ENCODE results near the gene PEDS1.
A peak's percentile ranks its signal among the peaks of the same experiment; 100 is the strongest.

The PEDS1 gene

DNA sequence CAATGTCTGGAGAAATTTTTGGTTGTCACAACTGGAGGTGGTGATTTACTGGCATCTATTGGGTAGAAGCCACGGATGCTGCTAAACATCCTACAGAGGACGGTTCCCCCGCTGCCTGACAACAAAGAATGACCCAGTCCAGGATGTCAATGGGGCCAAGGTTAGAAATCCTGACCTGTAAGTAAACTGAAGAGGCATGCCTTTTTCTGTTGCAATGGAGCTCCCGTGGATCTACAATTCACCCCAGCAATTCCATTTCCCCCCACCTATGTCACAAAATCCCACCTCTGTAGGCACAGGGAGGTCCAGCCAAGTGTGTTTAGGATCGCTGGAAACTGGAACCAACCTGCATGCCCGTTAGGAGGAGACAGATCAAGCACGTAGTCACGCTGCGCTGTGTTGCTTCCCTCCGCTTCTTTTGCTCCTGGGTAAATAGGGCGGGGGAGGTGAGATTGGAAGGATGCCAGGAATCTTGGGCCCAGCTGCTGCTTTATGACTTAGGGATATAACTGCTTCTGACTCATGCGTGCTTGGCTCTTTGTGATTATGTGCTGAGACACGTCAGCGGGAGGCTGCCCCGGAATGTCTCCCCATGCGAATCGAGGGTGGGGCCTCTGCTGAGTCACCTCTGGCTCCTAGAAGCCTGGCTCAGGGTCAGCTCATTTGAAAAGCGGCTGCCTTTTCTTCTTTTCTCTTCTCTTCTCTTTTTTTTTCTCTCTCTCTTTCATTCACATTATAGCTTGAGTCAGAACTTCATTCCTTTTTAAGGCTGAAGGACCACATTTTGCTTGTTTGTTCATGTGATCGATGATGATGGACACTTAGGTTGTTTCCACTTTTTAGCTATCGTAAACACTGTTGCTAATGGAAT is 12.4 kb upstream of the PEDS1 start (continued):
- TF ChIP-seq KLF16 (tag by site-specific recombination; IDR thresholded peaks at IDR 0.05): peak; percentile 88
- TF ChIP-seq ZNF211 (tag by site-specific recombination; IDR thresholded peaks at IDR 0.05; ENCODE audit: low read depth): no peak; the same call in 1 of the 2 replicates
- TF ChIP-seq ZNF202 (tag by site-specific recombination; IDR thresholded peaks at IDR 0.05; ENCODE audit: borderline replicate concordance): no peak
- TF ChIP-seq ZNF518A (tag by site-specific recombination; conservative IDR thresholded peaks at IDR 0.05; ENCODE audit: low read depth): peak; percentile 46; the same call in 1 of the 2 replicates
- no peak for TF ChIP-seq ZNF114 (tag by site-specific recombination; IDR thresholded peaks at IDR 0.05)
- no peak for TF ChIP-seq ZNF571 (tag by site-specific recombination; IDR thresholded peaks at IDR 0.05)
- TF ChIP-seq ZNF449 (tag by site-specific recombination; IDR thresholded peaks at IDR 0.05): peak; percentile 72; the same call in 1 of the 2 replicates
- no peak for TF ChIP-seq ZNF707 (tag by site-specific recombination; IDR thresholded peaks at IDR 0.05)
- TF ChIP-seq ZNF112 (tag by site-specific recombination; IDR thresholded peaks at IDR 0.05): no peak
- TF ChIP-seq ZNF23 (tag by site-specific recombination; IDR thresholded peaks at IDR 0.05; ENCODE audit: borderline replicate concordance): no peak
- TF ChIP-seq, protein P1, sequence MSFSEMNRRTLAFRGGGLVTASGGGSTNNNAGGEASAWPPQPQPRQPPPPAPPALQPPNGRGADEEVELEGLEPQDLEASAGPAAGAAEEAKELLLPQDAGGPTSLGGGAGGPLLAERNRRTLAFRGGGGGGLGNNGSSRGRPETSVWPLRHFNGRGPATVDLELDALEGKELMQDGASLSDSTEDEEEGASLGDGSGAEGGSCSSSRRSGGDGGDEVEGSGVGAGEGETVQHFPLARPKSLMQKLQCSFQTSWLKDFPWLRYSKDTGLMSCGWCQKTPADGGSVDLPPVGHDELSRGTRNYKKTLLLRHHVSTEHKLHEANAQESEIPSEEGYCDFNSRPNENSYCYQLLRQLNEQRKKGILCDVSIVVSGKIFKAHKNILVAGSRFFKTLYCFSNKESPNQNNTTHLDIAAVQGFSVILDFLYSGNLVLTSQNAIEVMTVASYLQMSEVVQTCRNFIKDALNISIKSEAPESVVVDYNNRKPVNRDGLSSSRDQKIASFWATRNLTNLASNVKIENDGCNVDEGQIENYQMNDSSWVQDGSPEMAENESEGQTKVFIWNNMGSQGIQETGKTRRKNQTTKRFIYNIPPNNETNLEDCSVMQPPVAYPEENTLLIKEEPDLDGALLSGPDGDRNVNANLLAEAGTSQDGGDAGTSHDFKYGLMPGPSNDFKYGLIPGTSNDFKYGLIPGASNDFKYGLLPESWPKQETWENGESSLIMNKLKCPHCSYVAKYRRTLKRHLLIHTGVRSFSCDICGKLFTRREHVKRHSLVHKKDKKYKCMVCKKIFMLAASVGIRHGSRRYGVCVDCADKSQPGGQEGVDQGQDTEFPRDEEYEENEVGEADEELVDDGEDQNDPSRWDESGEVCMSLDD (tag by site-specific recombination; IDR thresholded peaks at IDR 0.05): peak; percentile 96
- peak; percentile 99 for TF ChIP-seq KLF10 (tag by site-specific recombination; IDR thresholded peaks at IDR 0.05)
- peak; percentile 65; the same call in 1 of the 2 replicates for TF ChIP-seq ZBTB1 (tag by site-specific recombination; IDR thresholded peaks at IDR 0.05)
- TF ChIP-seq, protein P2, sequence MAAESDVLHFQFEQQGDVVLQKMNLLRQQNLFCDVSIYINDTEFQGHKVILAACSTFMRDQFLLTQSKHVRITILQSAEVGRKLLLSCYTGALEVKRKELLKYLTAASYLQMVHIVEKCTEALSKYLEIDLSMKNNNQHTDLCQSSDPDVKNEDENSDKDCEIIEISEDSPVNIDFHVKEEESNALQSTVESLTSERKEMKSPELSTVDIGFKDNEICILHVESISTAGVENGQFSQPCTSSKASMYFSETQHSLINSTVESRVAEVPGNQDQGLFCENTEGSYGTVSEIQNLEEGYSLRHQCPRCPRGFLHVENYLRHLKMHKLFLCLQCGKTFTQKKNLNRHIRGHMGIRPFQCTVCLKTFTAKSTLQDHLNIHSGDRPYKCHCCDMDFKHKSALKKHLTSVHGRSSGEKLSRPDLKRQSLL (tag by site-specific recombination; IDR thresholded peaks at IDR 0.05): peak; percentile 46; the same call in 1 of the 2 replicates
- TF ChIP-seq ZNF423 (tag by site-specific recombination; IDR thresholded peaks at IDR 0.05): 0 out of 2 replicates have a peak, but pooled peaks have one; percentile 59
- TF ChIP-seq SCRT1 (tag by site-specific recombination; IDR thresholded peaks at IDR 0.05; ENCODE audit: borderline replicate concordance): peak; percentile 55
- no peak for TF ChIP-seq ZNF549 (tag by site-specific recombination; IDR thresholded peaks at IDR 0.05)
- TF ChIP-seq TRIM28 (IDR thresholded peaks at IDR 0.05; ENCODE audit: borderline replicate concordance, low read length): peak; percentile 97
- TF ChIP-seq GLI2 (tag by site-specific recombination; IDR thresholded peaks at IDR 0.05; ENCODE audit: borderline replicate concordance, low read depth): peak; percentile 51; the same call in 1 of the 2 replicates
- TF ChIP-seq ZNF530 (tag by site-specific recombination; IDR thresholded peaks at IDR 0.05; ENCODE audit: low read depth): no peak
- TF ChIP-seq ZNF433 (tag by site-specific recombination; IDR thresholded peaks at IDR 0.05; ENCODE audit: low read depth): no peak
- no peak for TF ChIP-seq ZNF514 (tag by site-specific recombination; IDR thresholded peaks at IDR 0.05)
- peak; percentile 87 for TF ChIP-seq ZNF18 (tag by site-specific recombination; IDR thresholded peaks at IDR 0.05)
- peak; percentile 96 for TF ChIP-seq BCL11A (tag by site-specific recombination; IDR thresholded peaks at IDR 0.05; ENCODE audit: low read depth)
- TF ChIP-seq ZFP69B (tag by site-specific recombination; IDR thresholded peaks at IDR 0.05): peak; percentile 98
- no peak for TF ChIP-seq HOXC10 (CRISPR knock-in tag; IDR thresholded peaks at IDR 0.05)
- TF ChIP-seq ZNF558 (tag by site-specific recombination; IDR thresholded peaks at IDR 0.05): peak; percentile 92
- no peak for TF ChIP-seq ZNF350 (tag by site-specific recombination; IDR thresholded peaks at IDR 0.05)
